ENCODE results near the gene SCFD2. TPM values are rescaled to one million over a fixed set of nuclear protein-coding genes. Genes with fewer than 3 reads are reported as not detected.

The SCFD2 gene
- polyA plus RNA-seq, 3 donors: 5.4 to 9.4 (median 6.7) TPM

DNA sequence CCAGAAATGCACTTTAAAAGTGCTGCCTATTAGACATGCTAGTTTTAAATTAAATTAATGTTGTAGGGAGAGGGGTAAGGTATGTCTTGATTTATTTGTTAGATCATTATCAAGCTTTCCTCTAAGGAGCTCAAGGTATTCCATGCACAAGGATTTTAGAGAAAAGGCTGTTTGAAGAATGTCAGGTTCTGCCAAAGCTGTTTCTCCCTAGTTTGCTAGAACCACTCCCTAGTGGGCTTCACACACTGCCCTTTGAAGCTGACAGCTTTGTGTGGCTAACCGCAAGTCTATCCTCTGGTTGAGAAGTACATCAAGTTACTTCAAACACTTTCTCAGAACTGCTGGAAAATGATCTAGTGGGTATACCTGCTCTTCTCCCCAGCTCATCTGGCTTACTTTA is 471.4 kb downstream of the SCFD2 start:
- peaks cover 0 to 17% (median 6%) of the 10 kb centered on the region in 7 donors for H3K9me3 Mint-ChIP-seq
- no peaks in the 10 kb centered on the region for H3K4me1 Mint-ChIP-seq
- intact Hi-C loops (cut with micrococcal nuclease): loop anchor here in 1 of 2 donors (10.0 kb wide), 1 partner anchor 360 kb away; no protein-coding TSS in a partner anchor
- TF ChIP-seq, protein P1, sequence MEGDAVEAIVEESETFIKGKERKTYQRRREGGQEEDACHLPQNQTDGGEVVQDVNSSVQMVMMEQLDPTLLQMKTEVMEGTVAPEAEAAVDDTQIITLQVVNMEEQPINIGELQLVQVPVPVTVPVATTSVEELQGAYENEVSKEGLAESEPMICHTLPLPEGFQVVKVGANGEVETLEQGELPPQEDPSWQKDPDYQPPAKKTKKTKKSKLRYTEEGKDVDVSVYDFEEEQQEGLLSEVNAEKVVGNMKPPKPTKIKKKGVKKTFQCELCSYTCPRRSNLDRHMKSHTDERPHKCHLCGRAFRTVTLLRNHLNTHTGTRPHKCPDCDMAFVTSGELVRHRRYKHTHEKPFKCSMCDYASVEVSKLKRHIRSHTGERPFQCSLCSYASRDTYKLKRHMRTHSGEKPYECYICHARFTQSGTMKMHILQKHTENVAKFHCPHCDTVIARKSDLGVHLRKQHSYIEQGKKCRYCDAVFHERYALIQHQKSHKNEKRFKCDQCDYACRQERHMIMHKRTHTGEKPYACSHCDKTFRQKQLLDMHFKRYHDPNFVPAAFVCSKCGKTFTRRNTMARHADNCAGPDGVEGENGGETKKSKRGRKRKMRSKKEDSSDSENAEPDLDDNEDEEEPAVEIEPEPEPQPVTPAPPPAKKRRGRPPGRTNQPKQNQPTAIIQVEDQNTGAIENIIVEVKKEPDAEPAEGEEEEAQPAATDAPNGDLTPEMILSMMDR (IDR thresholded peaks at IDR 0.05): no peak
- Histone ChIP-seq H3K4me3 (replicated peaks in 1 of 3; ENCODE audit: low read depth in 2 of 3, low read length in 3 of 3) (no peak overlapping the region), H3K27me3 (ENCODE audit: control insufficient read depth in 2 of 2, insufficient read depth in 2 of 2, low read length in 2 of 2) (no peaks in the 10 kb centered on the region), H3K36me3 (replicated peaks in 1 of 2; ENCODE audit: control insufficient read depth in 1 of 2, insufficient read depth in 2 of 2, low read length in 2 of 2) (no peaks in the 10 kb centered on the region), H3K9ac (ENCODE audit: insufficient read depth, low read length, poor library complexity, severe bottlenecking) (no peak overlapping the region), H2AFZ (ENCODE audit: insufficient read depth, low read depth, low read length, poor library complexity, severe bottlenecking) (no peak overlapping the region), H3K9me3 (replicated peaks in 1 of 2; ENCODE audit: control insufficient read depth in 1 of 2, insufficient read depth in 1 of 2, low read length in 2 of 2) (no peaks in the 10 kb centered on the region), H3K4me2 (replicated peaks; ENCODE audit: extremely low read depth, low read length, poor library complexity, severe bottlenecking) (no peak overlapping the region), H3K27ac (ENCODE audit: low read depth in 1 of 2, low read length in 2 of 2) (no peak overlapping the region), H3K79me2 (ENCODE audit: insufficient read depth, low read length) (no peaks in the 10 kb centered on the region), H3K4me1 (ENCODE audit: control insufficient read depth in 1 of 2, insufficient read depth in 2 of 2, low read length in 2 of 2) (no peaks in the 10 kb centered on the region), H4K20me1 (ENCODE audit: insufficient read depth, low read length) (no peaks in the 10 kb centered on the region)
- peaks cover 0 to 1% (median 0%) of the 10 kb centered on the region in 3 donors for H3K27me3 Mint-ChIP-seq (ENCODE audit: low read depth in 3 of 3)
- DNase-seq: no peak
- peaks cover 0 to 2% of the 10 kb centered on the region in 2 donors for H3K36me3 Mint-ChIP-seq
- no CpG with 5 or more reads among the region's 1 CpG for WGBS (ENCODE audit: insufficient coverage)
- no peak overlapping the region for H3K4me3 Mint-ChIP-seq
- no peak overlapping the region for H3K27ac Mint-ChIP-seq

DNA sequence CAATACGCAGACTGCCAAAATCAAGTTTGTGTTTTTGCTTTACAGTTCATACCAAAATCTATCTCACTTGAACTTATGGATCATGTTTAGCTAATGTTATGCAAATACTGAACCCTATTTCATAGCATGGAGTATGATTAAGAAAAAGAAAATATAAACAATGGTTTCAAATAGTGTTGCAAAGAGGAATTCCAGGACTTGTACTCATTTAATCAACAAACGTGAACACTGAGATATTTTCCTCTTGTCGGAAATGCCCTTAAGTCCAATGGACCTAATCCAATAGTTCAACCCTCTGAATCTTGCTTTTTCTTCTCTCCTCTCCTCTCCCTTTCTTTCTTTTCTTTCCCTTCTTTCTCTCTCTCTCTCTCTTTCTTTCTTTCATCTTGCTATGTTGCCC is 473.0 kb downstream of the SCFD2 start:
- H3K4me2 ChIP-seq (replicated peaks; ENCODE audit: extremely low read depth, low read length, poor library complexity, severe bottlenecking): no peak overlapping the region
- H3K27ac ChIP-seq (ENCODE audit: low read depth in 1 of 2, low read length in 2 of 2): no peak overlapping the region
- intact Hi-C loops (cut with micrococcal nuclease): loop anchor here in 1 of 2 donors (10.0 kb wide), 1 partner anchor 358 kb away; no protein-coding TSS in a partner anchor
- no peak overlapping the region for H2AFZ ChIP-seq (ENCODE audit: insufficient read depth, low read depth, low read length, poor library complexity, severe bottlenecking)
- H3K4me3 Mint-ChIP-seq: no peak overlapping the region
- H3K27me3 Mint-ChIP-seq (ENCODE audit: low read depth in 3 of 3): peaks cover 0 to under 1% (median 0%) of the 10 kb centered on the region in 3 donors
- no peaks in the 10 kb centered on the region for H3K27me3 ChIP-seq (ENCODE audit: control insufficient read depth in 2 of 2, insufficient read depth in 2 of 2, low read length in 2 of 2)
- no peaks in the 10 kb centered on the region for H3K36me3 ChIP-seq (replicated peaks in 1 of 2; ENCODE audit: control insufficient read depth in 1 of 2, insufficient read depth in 2 of 2, low read length in 2 of 2)
- no peak for DNase-seq
- H3K4me1 Mint-ChIP-seq: no peaks in the 10 kb centered on the region
- H3K9ac ChIP-seq (ENCODE audit: insufficient read depth, low read length, poor library complexity, severe bottlenecking): no peak overlapping the region
- no peak overlapping the region for H3K27ac Mint-ChIP-seq
- no peaks in the 10 kb centered on the region for H3K9me3 ChIP-seq (replicated peaks in 1 of 2; ENCODE audit: control insufficient read depth in 1 of 2, insufficient read depth in 1 of 2, low read length in 2 of 2)
- H3K36me3 Mint-ChIP-seq: peaks cover 4 to 6% of the 10 kb centered on the region in 2 donors
- TF ChIP-seq, protein P1 (IDR thresholded peaks at IDR 0.05): no peak
- H4K20me1 ChIP-seq (ENCODE audit: insufficient read depth, low read length): no peaks in the 10 kb centered on the region
- H3K79me2 ChIP-seq (ENCODE audit: insufficient read depth, low read length): no peaks in the 10 kb centered on the region
- no peaks in the 10 kb centered on the region for H3K4me1 ChIP-seq (ENCODE audit: control insufficient read depth in 1 of 2, insufficient read depth in 2 of 2, low read length in 2 of 2)
- peaks cover 0 to 8% (median 4%) of the 10 kb centered on the region in 7 donors for H3K9me3 Mint-ChIP-seq
- H3K4me3 ChIP-seq (replicated peaks in 1 of 3; ENCODE audit: low read depth in 2 of 3, low read length in 3 of 3): no peak overlapping the region
- 95% methylated on average over 2 of the region's 3 CpGs for WGBS (ENCODE audit: insufficient coverage)
